NCI-H748 (cell line): ENCODE results near the gene NIPSNAP2.
"Not testable (repeated sequence)": the region's sequence is repeated elsewhere in the genome, so short reads cannot be mapped to it uniquely, and the experiment has no call there.

ENCODE experiments used
- DNase-seq: peaks from one replicate; lab custom pipeline; 2025; ENCODE audit not compliant: unreplicated experiment; lab: John Stamatoyannopoulos, UW

NIPSNAP2 gene

DNA sequence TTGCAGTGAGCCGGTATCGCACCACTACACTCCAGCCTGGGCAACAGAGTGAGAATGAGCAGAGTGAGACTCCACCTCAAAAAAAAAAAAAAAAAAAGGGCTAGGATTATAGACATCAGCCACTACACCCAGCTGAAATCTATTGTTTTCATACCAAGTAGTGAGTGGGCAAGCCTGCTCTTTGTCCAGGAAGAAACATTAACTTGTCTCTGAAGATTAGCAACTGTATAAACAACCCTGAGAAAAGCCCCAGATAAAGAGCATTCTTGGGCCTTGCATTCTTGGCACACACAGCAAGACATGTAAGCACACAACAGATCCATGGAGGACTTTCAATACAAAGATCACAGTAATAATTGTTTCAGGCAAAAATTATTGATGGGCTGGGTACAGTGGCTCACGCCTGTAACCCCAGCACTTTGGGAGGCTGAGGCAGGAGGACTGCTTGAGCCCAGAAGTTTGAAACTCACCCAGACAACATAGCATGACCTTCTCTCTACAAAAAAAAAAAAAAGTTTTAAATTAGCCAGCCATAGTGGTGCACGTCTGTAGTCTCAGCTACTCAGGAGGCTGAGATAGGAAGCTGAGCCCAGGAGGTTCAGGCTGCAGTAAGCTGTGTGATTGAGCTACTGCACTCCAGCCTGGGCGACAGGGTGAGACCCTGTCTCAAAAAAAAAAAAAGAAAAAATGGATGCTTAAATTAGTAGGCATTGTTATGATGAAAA lies 82.5 kb downstream of the NIPSNAP2 start:
- no peak for DNase-seq

DNA sequence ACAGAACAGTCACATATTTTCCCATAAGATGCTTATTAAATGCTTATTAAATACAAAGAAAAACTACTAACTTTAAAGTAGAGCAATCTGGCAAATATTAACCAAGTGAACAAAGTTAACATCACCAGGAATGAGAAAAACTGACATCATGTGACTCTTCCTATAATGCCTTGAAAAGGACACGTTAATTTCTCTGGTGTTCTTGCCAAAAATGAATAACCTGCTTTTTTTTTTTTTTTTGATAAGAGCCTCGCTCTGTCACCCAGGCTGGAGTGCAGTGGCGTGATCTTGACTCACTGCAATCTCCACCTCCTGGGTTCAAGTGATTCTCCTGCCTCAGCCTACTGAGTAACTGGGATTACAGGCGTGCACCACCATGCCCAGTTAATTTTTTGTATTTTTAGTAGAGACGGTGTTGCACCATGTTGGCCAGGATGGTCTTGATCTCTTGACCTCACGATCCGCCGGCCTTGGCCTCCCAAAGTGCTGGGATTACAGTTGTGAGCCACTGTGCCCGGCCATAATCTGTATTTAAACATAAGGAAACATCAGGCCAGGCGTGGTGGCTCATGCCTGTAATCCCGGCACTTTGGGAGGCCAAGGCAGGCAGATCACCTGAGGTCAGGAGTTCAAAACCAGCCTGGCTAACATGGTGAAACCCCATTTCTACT lies 83.2 kb downstream of the NIPSNAP2 start:
- DNase-seq, result not testable (repeated sequence)

DNA sequence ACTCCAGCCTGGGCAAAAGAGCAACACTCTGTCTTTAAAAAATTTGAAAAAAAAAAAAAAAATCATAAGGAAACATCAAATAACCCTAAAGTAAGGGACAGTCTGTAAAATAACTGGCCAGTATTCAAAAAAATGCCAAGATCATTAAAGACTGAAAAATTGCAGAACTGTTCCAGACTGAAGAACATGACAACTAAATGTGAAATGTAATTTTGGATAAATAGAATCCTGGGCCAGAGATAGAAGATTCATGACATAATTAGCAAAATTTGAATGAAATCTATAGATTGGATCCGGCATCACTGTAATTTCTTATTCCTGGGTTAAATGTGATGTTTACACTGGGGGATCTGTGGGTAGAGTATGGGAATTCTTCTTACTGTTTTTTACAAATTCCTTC lies 83.9 kb downstream of the NIPSNAP2 start:
- no peak for DNase-seq

DNA sequence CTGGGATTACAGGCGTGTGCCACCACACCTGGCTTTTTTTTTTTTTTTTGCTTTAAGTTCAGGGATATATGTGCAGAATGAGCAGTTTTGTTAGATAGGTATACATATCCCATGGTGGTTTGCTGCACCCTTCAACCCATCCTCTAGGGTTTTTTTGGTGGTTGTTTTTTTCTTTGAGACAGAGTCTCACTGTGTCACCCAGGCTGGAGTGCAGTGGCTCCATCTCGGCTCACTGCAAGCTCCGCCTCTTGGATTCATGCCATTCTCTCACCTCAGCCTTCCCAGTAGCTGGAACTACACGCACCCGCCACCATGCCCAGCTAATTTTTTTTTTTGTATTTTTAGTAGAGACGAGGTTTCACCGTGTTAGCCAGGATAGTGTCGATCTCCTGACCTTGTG lies 84.4 kb downstream of the NIPSNAP2 start:
- DNase-seq, result peak; percentile 56
